A673 (cell line): ENCODE measurements around the gene HS6ST3. TPM values are rescaled to one million over a fixed set of nuclear protein-coding genes. Genes with fewer than 3 reads are reported as not detected.

Experiments used
- BruUV-seq: library from RNA; stranded (reverse); fragments of 400-500 nt; replicated peaks from 2 replicates; lab custom pipeline; 2021; lab: Mats Ljungman, UMichigan
- CTCF ChIA-PET: fragments of 300-600 bp; sonication (Branson Sonifier 250); formaldehyde crosslinking; loops from one replicate; lab custom pipeline; 2022; ENCODE audit warnings: antibody characterized with exemption; lab: Charles Lee
- POLR2A ChIA-PET: fragments of 300-600 bp; sonication (Branson Sonifier 250); formaldehyde crosslinking; loops from one replicate; lab custom pipeline; 2022; ENCODE audit warnings: antibody characterized with exemption; ENCODE audit not compliant: low non-redundant PET; lab: Charles Lee
- DNase-seq: peaks from one replicate; pipeline ENCODE4 v3.0.0-alpha.2; 2015; ENCODE audit warnings: low spot score
- H3K27ac ChIP-seq: fragments of 200-600 bp; sonication (generic); 2 replicates; pipeline ENCODE4 v1.5.1; 2016; ENCODE audit warnings: mixed run types, low read depth, mild to moderate bottlenecking, mixed read lengths, antibody characterized with exemption, low read length; ENCODE audit not compliant: poor library complexity, severe bottlenecking
- H3K27me3 ChIP-seq: fragments of 200-600 bp; sonication (generic); replicated peaks from 2 replicates; pipeline ENCODE4 v1.6.1; 2017; ENCODE audit warnings: mixed run types, low read depth, mild to moderate bottlenecking, mixed read lengths, antibody characterized with exemption, low read length; ENCODE audit not compliant: insufficient read depth, poor library complexity
- H3K36me3 ChIP-seq: fragments of 200-600 bp; sonication (generic); 2 replicates; pipeline ENCODE4 v1.6.1; 2016; ENCODE audit warnings: mixed run types, mild to moderate bottlenecking, mixed read lengths, antibody characterized with exemption, low read length; ENCODE audit not compliant: insufficient read depth, poor library complexity, severe bottlenecking
- H3K4me1 ChIP-seq: fragments of 200-600 bp; sonication (generic); 2 replicates; pipeline ENCODE4 v1.6.1; 2017; ENCODE audit warnings: mixed run types, mild to moderate bottlenecking, mixed read lengths, antibody characterized with exemption, low read length; ENCODE audit not compliant: insufficient read depth, poor library complexity, severe bottlenecking
- H3K4me3 ChIP-seq: fragments of 200-600 bp; sonication (generic); 2 replicates; pipeline ENCODE4 v1.5.1; 2016; ENCODE audit warnings: low read depth, mixed run types, mild to moderate bottlenecking, mixed read lengths, low read length; ENCODE audit not compliant: poor library complexity, severe bottlenecking
- H3K9me3 ChIP-seq: fragments of 200-600 bp; sonication (generic); 2 replicates; pipeline ENCODE4 v1.6.1; 2016; ENCODE audit warnings: mixed run types, low read depth, mild to moderate bottlenecking, mixed read lengths, antibody characterized with exemption, low read length; ENCODE audit not compliant: poor library complexity, severe bottlenecking
- EZH2 ChIP-seq: fragments of 200-600 bp; sonication (generic); IDR thresholded peaks from 2 replicates; pipeline ENCODE4 v1.6.1; 2017; ENCODE audit warnings: borderline replicate concordance, low read depth, mild to moderate bottlenecking, mixed read lengths, antibody characterized with exemption, low read length; ENCODE audit not compliant: poor library complexity, severe bottlenecking
- intact Hi-C: fragments of 100-400 bp; cut with micrococcal nuclease; formaldehyde crosslinking; loops from one replicate; pipeline ENCODE4 v1.10.0; 2022; ENCODE audit not compliant: unreplicated experiment
- total RNA-seq: library from RNA; stranded (reverse); gene quantifications from 2 replicates; pipeline ENCODE4 v1.2.3, GENCODE V29; 2021
- TF ChIP-seq, protein P1 (sequence below): fragments of 300-800, 200-600 bp; sonication (generic); conservative IDR thresholded peaks from 2 replicates; pipeline ENCODE4 v1.5.1; 2017; ENCODE audit warnings: low read depth, mild to moderate bottlenecking, antibody characterized with exemption, low read length, moderate library complexity, mixed read lengths

The HS6ST3 gene
- total RNA-seq, 1 experiment from 2014 or later = not detected

DNA sequence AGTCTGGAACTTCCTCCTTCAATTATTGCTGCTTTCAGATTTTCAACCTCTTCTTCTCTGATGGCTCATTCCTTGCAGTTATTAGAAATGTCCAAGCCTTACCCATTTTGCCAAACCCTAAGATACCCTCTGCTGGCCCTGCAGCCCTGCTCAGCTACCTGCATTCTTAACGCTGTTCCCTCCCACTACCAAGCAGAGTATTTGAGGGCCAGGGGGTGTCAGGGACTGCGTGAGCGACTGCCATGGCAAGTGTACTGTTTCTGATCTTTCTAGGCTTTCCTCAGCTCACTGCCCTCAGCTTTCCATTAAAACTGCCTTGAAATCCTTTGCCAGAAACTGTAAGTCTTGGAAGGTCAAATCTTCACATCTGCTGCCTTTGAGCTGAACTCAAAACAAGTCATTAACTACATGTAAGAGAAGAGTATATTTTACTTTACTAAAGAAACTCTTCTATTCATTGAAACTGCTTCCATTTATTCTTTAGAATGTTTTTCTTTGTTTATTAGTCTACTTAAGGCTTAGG is 41.0 kb downstream of the HS6ST3 start:
- H3K9me3 ChIP-seq = no peaks in the 10 kb centered on the region
- no peak overlapping the region for H3K4me3 ChIP-seq
- BruUV-seq = no TSS peak
- intact Hi-C loops = no loop called here
- H3K4me1 ChIP-seq = no peaks in the 10 kb centered on the region
- TF ChIP-seq, protein P1, sequence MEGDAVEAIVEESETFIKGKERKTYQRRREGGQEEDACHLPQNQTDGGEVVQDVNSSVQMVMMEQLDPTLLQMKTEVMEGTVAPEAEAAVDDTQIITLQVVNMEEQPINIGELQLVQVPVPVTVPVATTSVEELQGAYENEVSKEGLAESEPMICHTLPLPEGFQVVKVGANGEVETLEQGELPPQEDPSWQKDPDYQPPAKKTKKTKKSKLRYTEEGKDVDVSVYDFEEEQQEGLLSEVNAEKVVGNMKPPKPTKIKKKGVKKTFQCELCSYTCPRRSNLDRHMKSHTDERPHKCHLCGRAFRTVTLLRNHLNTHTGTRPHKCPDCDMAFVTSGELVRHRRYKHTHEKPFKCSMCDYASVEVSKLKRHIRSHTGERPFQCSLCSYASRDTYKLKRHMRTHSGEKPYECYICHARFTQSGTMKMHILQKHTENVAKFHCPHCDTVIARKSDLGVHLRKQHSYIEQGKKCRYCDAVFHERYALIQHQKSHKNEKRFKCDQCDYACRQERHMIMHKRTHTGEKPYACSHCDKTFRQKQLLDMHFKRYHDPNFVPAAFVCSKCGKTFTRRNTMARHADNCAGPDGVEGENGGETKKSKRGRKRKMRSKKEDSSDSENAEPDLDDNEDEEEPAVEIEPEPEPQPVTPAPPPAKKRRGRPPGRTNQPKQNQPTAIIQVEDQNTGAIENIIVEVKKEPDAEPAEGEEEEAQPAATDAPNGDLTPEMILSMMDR = no peak
- no peak for TF ChIP-seq EZH2
- DNase-seq = no peak
- CTCF ChIA-PET = no interaction called here
- no peaks in the 10 kb centered on the region for H3K36me3 ChIP-seq
- H3K27me3 ChIP-seq = no peaks in the 10 kb centered on the region
- POLR2A ChIA-PET = no interaction called here
- H3K27ac ChIP-seq = no peak overlapping the region

- ChIA-PET POLR2A (no interaction called here), CTCF (interaction anchor here (0.7 to 1.2 kb wide), 3 partner anchors 61 to 677 kb away, joined by 3 to 4 read pairs (median 3); no protein-coding TSS in a partner anchor)
- TF ChIP-seq EZH2 = no peak
- TF ChIP-seq, protein P1 = peak; percentile 43; the same call in 1 of the 2 replicates
- Histone ChIP-seq H3K27ac (no peak overlapping the region), H3K9me3 (no peaks in the 10 kb centered on the region), H3K36me3 (no peaks in the 10 kb centered on the region), H3K4me1 (no peaks in the 10 kb centered on the region), H3K27me3 (no peaks in the 10 kb centered on the region), H3K4me3 (no peak overlapping the region)
- DNase-seq = peak; percentile 15
- no TSS peak for BruUV-seq
- intact Hi-C loops = loop anchor here (5.0 kb wide), 1 partner anchor 676 kb away; no protein-coding TSS in a partner anchor
Measured at GRCh38 chr13:96141032-96141431, 51.1 kb downstream of the HS6ST3 start.

- CTCF ChIA-PET = no interaction called here
- Histone ChIP-seq H3K27ac (no peak overlapping the region), H3K4me3 (no peak overlapping the region), H3K36me3 (no peaks in the 10 kb centered on the region), H3K27me3 (no peaks in the 10 kb centered on the region), H3K9me3 (no peaks in the 10 kb centered on the region), H3K4me1 (no peaks in the 10 kb centered on the region)
- POLR2A ChIA-PET = no interaction called here
- no TSS peak for BruUV-seq
- intact Hi-C loops = no loop called here
- no peak for TF ChIP-seq EZH2
- TF ChIP-seq, protein P1 = no peak
- DNase-seq = no peak
Measured at GRCh38 chr13:96159725-96160124, 69.8 kb downstream of the HS6ST3 start.
